Iris pigment epithelial cell (primary cell): ENCODE results near the gene PHF2.

Source experiments
- DNase-seq: peaks from one replicate; pipeline ENCODE4 v3.0.0-alpha.2; 2011; ENCODE audit warnings: low read depth

Gene PHF2

GRCh38 chr9:93678199-93679019, 102.0 kb downstream of the PHF2 start:
- DNase-seq = no peak

GRCh38 chr9:93679536-93680442, 103.4 kb downstream of the PHF2 start:
- no peak for DNase-seq

DNA sequence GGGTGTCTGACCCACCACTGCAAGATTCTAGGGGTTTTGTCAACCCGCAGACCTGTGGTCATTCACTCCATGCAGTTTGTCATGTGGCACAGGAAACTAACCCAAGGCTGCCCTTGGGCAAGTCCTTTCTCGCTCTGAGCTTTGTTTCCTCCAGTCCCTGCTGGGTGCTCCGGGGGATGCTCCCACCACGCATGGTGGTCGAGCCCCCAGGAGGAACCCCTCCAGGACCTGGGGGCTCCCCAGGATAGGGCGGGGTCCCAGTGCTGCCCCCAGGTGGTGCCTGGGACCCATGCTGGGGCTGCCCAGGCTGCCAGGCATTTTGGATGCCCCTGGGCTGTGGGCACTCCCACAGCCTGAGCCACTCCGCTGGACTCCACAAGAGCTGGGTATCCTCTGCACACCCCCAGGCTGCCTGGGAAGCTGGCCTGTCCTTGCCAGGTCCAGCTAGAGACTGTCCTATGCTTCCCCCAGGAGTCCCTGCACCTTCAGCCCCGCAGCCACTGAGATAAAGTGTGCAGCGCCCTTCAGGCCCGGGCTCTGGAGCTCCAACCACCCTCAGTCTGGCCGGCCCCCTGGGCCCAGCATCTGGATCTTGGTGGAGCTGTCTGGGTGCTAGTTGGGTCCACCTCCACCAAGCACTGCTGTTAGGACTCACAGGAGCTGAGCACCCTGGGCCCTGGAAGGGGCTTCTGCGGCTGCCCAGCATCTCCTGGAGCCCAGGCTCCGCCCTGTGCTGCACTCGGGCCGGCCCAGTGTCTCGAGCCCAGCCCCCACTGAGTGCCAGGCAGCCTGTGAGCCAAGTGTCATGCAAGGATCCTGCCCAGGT, 104.3 kb downstream of the PHF2 start:
- DNase-seq = no peak

- DNase-seq = no peak
These were observed 105.1 kb downstream of the PHF2 start for GRCh38 chr9:93681269-93682154.

- peak; percentile 42 for DNase-seq
These were observed 106.0 kb downstream of the PHF2 start for GRCh38 chr9:93682155-93682968.

GRCh38 chr9:93683331-93684134, 107.1 kb downstream of the PHF2 start:
- DNase-seq = no peak

- no peak for DNase-seq
These were observed 107.9 kb downstream of the PHF2 start for GRCh38 chr9:93684161-93684765.

DNA sequence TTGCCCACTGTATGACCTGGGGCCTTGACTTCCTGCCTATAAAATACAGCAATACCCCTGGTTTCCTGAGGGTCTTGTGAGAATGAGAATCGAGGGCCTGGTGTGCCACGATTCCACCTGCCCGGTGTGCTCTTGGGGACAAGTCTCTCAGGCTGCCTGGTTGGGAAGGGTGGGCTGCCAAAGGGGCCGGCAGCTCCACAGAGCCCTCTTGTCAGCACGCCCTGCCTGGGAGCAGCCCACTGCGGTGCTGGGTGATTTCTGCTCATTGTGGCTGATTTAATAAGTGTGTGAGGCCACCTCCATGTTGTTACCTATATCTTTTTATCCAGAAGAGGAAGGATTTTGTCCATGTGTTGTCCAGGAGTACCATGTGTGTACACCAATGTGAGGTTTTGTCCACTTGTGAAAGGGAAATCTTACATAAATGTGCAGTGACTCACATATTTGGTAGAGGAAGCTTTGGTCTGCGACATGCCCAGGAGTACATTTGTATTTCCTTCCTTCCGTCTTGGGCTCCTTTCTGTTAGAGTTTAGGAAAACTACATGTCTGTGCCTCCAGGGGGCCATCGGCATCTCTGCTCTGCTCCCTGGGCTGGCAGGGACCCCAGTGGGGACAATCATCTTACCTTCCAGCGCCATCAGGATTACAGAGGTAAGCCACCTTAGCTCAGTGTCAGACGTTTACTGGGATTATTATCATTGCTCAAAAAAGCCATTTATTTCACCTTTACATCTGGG, 108.6 kb downstream of the PHF2 start:
- DNase-seq = peak; percentile 10

DNA sequence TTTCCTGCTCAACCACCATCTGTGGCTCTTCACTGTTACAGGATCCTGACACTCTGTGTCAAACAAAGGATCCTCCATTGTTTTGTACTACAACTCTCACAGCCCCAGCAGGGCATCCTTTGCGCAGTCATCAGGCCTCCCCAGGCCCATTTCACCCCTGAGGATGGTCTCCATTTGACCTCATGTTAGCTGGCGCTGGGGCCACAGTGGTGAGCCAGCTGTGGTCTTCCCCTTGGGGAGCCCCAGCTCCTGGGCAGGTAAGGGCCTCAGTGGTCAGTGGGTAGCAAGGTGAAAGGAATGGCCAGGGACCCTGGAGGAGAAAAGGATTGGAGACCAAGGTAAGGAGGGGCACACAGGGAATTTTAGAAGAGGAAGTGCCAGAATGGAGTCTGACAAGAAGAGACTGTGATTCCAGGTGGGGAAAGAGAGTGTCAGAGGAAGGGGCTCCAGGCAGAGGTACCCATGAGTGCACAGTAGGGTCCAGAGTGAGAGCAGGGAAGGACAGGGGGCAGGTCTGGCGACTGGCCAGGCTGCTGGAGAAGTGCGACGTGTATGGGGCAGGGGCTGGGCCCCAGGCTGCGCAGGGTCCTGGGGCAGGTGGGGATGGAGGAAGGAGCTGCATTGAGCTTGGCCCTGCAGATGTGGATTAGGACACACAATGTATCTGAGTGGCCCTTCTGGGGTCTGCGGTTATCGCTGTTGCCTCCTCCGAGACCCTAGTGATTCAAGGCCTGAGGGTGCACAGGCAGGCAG, 109.9 kb downstream of the PHF2 start:
- no peak for DNase-seq

- no peak for DNase-seq
These were observed 110.5 kb downstream of the PHF2 start for GRCh38 chr9:93686880-93687236.

DNA sequence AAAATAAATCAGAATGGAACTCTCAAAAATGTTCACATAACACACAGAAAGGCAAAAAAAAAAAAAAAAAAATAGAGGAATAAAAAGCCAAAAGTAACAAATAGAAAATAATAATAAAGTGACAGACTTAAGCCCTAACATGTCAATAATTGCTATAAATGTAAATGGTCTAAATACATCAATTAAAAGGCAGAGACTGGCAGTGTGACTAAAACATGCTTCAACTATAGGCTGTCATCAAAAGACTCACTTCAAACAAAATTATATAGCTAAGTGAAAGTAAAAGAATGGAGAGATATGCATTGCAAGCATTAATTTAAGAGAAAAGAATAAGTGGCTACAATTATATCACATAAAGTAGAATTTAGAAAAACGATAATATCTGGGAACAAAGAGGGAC, 114.2 kb downstream of the PHF2 start:
- DNase-seq = no peak

DNA sequence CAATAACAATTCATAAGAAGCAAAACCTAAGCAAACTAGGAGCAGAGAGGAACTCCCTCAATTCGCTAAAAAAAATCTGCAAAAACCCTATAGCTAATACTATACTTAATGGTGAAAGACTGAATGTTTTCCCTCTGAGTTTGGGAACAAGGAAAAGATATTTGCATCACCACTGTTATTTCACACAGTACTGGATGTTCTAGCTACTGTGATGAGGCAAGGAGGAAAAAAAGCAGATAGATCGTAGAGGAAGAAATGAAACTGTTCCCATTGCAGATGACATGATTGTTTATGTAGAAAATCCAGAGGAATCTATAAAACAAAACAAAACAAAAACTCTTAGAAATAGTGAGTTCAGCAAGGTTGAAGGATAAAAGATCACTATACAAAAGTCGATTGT, 116.7 kb downstream of the PHF2 start:
- DNase-seq = peak; percentile 18

DNA sequence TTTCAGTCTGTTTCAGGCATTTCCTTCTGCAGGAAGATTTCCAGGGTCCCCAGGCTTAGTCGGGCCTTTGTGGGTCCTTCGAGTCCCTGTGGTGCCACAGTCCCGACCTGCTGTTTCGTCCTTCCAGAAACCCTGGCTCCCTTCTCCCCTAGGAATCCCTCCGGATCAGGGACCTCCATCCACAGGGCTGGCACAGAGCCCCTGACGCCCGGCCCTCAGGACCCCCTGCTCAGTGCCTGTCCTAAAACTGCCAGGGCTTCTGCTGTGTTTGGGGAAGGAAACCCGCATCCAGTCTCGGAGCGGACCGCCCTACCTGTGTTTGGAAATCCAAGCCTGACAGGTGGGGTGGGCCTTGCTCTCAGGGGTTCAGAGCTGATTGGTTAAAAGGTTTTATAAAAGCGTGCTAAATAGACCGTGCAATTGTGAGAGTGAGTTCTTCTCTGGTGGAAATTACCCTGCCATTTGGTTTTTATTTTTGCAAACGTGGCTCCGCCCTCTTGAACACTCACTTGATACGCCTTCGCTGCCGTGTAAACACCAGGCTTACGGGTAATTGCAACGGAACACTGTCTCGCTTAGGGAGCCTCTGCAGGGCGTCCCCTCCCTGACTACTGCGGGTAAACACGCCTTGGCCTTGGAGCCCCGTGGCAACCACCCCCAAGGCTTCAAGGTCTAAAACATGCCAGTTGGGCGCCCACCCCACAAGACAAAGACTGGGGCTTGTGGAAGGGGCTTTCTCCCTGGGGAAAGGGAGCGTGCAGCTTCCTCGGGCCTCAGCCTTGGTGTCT, 121.2 kb downstream of the PHF2 start:
- no peak for DNase-seq

- no peak for DNase-seq
These were observed 121.9 kb downstream of the PHF2 start for GRCh38 chr9:93698140-93698908.

DNA sequence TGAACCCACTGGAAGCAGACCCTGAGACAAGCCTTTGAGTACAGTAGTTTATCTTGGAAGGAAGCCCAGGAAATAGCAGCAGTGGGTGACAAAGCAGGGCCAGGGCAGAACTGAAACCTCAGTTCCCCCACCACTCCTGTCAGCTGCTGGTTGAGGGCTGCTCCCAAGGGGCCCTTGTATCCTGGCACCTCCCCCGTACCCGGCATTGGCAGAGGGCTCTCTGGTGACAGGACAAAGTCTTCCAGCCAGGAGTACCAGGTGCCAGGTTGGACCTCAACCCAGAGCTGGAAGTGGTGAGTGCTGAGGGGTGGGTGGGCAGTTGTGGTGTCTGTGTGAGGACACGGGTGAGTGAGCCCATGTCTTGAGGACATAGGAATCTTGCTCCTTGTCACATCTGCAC, 123.3 kb downstream of the PHF2 start:
- DNase-seq = no peak
